GM18873 (cell line): ENCODE measurements around the gene SPP1.

Source experiments
- ATAC-seq: cut with Tn5 transposase; IDR thresholded peaks from one replicate; pipeline ENCODE4 v1.9.1; 2021; ENCODE audit warnings: mild to moderate bottlenecking, moderate library complexity, moderate number of reproducible peaks; ENCODE audit not compliant: unreplicated experiment, low FRiP score

Gene SPP1

GRCh38 chr4:87950936-87951511, 24.5 kb upstream of the SPP1 start:
- ATAC-seq, result no peak

- no peak for ATAC-seq
These were observed 21.7 kb upstream of the SPP1 start for GRCh38 chr4:87953826-87954225.

GRCh38 chr4:87956501-87956900, 19.0 kb upstream of the SPP1 start:
- no peak for ATAC-seq

GRCh38 chr4:87957061-87957460, 18.5 kb upstream of the SPP1 start:
- ATAC-seq, result no peak

- ATAC-seq, result no peak
These were observed 13.5 kb upstream of the SPP1 start for GRCh38 chr4:87961993-87962392.

GRCh38 chr4:87962398-87963146, 12.9 kb upstream of the SPP1 start:
- no peak for ATAC-seq

- no peak for ATAC-seq
These were observed 10.0 kb upstream of the SPP1 start for GRCh38 chr4:87965501-87965975.

- ATAC-seq, result no peak
These were observed 9.4 kb upstream of the SPP1 start for GRCh38 chr4:87966095-87966496.

- ATAC-seq, result no peak
These were observed 8.3 kb upstream of the SPP1 start for GRCh38 chr4:87967193-87967592.

- no peak for ATAC-seq
These were observed 5.4 kb upstream of the SPP1 start for GRCh38 chr4:87970121-87970520.

GRCh38 chr4:87971866-87972265, 3.6 kb upstream of the SPP1 start:
- no peak for ATAC-seq

GRCh38 chr4:87973283-87974169, 2.0 kb upstream of the SPP1 start:
- no peak for ATAC-seq

GRCh38 chr4:87974856-87975462, 555 bp upstream of the SPP1 start:
- peak; percentile 32 for ATAC-seq

GRCh38 chr4:87977521-87978278, 2.2 kb downstream of the SPP1 start:
- ATAC-seq, result no peak

- no peak for ATAC-seq
These were observed 3.2 kb downstream of the SPP1 start for GRCh38 chr4:87978681-87979080.

GRCh38 chr4:87979810-87980209, 4.3 kb downstream of the SPP1 start:
- ATAC-seq, result no peak

GRCh38 chr4:87981486-87981885, 6.0 kb downstream of the SPP1 start:
- no peak for ATAC-seq

GRCh38 chr4:87982036-87982435, 6.5 kb downstream of the SPP1 start:
- no peak for ATAC-seq

- ATAC-seq, result no peak
These were observed 7.0 kb downstream of the SPP1 start for GRCh38 chr4:87982446-87983010.

GRCh38 chr4:87983996-87984395, 8.5 kb downstream of the SPP1 start:
- no peak for ATAC-seq
